HG02759 (cell line): ENCODE results near the gene IL1R2.

Experiments
- ATAC-seq: cut with Tn5 transposase; IDR thresholded peaks from one replicate; pipeline ENCODE4 v1.9.1; 2021; ENCODE audit warnings: mild to moderate bottlenecking, moderate library complexity; ENCODE audit not compliant: unreplicated experiment

Gene IL1R2

DNA sequence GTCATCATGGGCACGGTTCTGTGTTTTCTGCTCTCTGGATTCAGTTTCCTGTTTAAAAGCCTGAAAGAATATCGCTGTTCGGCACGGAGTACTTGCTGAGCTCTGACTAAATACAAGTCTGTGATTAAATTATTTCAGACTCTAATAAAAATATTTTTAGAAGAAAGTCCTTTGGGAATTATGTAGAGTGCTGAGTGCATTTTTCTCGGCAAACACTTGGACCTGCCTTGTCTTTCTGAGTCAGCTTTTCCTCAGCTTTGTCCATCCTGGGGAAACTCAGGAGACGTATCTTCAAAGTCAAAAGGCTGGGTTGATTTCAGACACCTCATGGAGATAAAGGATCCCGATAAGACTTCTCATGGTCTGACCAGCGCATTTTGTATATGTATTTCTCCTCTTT lies 45.9 kb downstream of the IL1R2 start:
- ATAC-seq: no peak

GRCh38 chr2:102040229-102040628 lies 48.5 kb downstream of the IL1R2 start:
- ATAC-seq: no peak

DNA sequence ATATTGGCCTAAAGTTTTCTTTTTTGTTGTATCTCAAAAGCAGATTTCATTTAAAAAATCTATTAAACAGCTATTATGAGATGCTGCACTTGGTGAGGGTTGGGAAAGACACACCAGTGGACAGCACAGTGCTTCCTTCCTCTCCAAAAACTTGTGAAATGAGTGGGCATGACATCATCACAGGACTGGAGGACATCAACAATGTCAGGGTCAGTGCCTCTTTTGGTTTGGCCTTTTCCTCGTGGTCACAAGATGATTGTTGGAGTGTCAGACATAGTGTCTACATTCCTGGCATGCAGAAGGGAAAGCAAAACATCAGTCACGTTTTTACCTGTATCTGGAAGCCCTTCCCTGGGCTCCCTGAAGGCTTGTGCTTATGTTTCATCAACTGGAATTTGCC lies 49.6 kb downstream of the IL1R2 start:
- no peak for ATAC-seq

- no peak for ATAC-seq
Measured at GRCh38 chr2:102042196-102043081, 50.7 kb downstream of the IL1R2 start.

DNA sequence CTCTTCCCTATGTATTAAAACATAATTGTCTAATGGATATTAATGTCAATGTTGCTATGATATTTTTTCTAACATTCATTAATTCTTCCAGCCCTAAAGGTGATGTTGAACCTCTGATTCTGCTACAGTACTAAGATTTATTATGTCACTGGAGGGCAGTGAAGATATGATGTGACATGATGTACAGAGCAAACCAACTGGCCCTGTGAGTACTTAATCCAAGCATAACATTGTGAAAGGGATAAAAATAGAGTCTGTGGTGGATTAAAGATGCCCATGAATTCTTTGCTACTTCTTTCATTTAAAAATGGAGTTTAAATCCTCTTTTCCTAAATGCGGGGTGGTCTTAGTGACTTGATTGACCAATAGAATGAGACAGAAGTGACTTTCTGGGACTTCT lies 51.8 kb downstream of the IL1R2 start:
- ATAC-seq: no peak

GRCh38 chr2:102044235-102044896 lies 52.6 kb downstream of the IL1R2 start:
- no peak for ATAC-seq

DNA sequence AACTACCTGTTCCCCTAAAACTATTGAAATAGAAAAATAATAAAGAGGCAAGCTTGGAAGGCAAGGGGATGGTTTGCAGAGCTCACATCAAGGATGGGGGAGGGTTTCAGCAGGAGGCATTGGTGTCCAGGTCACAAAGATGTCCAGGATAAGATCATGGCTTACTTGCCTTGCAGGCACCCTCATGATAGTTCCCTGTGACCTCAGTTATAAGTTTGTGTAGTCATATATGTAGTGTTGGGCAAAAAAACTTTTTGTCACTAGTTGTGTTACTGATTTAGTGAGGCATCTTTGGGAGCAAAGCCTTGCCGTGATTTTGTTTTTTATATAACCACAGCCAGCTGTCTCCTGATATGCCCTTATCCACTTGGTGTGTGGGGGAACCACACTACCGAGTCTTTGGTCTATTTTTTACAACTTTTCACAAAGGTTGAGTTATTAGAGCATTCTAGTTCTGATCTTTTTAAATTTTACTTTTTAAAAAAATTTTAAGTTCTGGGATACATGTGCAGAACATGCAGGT lies 53.3 kb downstream of the IL1R2 start:
- no peak for ATAC-seq

GRCh38 chr2:102045697-102046096 lies 53.9 kb downstream of the IL1R2 start:
- no peak for ATAC-seq

DNA sequence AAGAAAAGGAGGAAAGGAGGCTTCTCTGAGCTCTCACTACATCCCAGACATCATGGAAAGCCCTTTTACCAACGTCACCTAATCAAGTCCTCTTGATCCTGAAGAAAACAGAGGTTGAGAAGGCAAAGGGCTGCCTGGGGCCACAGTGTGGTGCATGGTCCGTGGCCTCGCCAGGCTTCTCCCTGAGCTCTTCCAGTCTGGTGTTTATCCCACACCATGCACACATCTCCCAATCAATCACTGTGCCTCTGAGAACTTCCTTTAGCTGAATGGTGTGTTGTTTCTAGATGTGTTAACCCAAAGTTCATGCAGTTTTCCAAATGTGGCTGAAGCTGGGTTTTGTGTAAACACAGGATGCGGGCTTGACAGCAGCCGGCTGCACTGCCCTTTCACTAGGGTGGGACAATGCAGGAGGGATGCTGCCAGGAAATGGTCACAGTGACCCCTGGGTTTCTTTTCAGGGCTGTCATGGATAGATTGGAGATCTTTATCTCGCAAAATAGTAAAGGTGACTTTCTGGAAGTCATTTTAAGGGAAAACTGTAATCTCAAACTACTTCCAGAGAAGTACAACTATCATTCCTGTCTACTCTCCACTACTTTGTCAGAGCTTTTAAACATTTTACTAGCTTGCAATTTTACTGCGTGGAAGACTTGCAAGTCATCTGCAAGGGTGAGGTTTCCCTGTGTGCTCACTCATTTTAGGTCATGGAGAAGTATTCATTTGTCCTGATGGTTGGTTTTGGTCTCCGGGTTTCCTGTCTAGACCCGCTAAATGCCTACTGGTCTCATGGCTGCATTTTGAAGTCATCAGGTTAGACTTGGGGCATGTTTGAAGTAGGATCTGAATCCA lies 54.6 kb downstream of the IL1R2 start:
- ATAC-seq: no peak

DNA sequence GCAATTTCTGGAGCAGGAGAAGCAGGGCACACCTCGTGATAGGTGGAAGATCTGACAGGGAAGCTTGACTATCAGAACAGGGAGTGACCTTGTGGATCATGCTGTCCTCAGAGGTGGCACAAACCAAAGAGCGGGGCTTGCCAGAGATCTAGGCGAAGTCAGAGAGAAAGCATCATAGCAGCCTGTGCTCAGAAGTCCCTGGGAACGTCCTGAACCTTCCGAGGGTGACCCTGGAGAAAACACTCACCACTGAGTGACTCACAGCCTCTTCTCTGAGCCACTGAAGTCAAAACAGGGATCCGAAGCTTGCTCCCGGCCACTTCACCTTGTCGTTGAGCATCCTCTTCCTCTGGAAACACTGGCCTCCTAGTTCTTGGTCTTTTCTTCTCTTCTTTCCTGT lies 56.7 kb downstream of the IL1R2 start:
- ATAC-seq: no peak

DNA sequence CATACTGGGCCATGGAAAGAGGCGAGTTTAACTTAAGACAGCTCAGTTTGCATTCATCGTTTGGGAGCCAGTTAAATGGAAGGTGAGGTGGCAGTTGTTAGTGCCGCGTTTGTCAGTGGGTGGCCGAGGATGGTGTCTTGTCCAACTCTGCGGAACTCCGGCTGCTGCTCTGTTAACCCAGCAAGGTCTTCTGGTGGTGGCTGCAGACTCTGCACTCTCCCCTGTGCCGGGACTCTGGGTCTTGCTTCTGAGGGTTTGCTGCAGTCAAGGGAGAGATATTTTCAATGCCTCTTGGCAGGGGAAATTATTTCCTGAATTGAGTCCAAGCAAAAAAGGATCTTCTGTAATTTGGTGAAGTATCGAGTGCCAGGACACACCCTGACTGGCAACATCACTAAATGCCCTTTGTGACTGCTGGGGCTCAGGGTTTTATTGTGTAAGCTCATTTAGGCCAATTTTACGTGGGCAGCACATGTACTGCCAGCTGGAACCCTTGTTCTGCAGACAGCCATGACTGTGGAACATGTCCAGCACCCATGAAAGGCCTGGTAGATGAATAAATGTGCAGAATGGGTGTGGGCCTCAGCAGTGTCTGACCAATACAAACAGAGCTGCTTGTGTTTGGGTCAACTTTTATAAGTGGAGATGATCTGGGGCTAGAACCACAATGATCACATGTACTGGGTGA lies 58.1 kb downstream of the IL1R2 start:
- ATAC-seq: no peak

- no peak for ATAC-seq
Measured at GRCh38 chr2:102050854-102051391, 59.2 kb downstream of the IL1R2 start.

DNA sequence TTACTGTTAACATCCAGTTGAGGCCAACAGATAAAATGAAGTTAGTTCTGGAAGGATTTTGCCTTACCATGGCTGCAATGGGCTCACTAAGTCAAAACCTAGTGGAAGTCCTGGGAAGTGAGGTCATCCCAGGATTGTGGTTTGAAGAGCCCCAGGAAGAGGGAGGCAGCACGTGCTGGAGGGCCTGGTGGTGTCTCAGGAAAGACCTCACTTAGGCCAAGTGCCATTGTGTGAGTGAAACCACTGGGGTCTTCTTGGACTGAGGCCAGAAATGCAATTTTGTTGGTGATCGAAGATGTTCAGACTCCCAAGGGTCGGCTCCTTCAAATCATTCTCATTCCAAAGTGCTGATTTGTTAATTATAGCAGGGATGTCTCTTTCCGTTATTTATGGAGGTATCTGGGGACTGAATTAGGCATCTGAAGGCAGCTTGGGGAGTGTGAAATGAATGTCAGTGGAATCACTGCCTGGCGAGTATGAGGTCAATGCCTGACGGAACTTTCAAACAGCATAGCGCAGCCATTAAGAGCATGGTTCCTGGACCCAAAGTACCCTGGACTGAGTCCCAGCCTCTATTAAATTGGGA lies 60.0 kb downstream of the IL1R2 start:
- ATAC-seq: no peak

DNA sequence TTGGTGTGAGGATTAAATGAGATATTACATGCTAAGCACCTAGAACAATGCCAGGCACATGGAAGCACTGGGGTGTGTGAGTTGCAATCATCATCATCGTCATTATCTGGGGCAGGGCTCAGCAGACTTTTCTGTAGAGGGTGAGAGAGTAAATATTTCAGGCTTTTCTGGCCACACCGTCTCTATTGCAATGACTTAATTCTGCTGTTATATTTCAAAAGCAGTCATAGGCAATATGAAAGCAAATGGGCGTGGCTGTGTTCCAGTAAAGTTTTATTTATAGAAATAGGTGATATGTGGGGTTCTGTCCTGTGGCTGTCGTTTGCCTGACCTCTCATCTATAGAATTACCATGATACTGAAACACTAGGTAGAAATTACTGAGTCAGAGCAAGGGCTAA lies 60.6 kb downstream of the IL1R2 start:
- no peak for ATAC-seq

DNA sequence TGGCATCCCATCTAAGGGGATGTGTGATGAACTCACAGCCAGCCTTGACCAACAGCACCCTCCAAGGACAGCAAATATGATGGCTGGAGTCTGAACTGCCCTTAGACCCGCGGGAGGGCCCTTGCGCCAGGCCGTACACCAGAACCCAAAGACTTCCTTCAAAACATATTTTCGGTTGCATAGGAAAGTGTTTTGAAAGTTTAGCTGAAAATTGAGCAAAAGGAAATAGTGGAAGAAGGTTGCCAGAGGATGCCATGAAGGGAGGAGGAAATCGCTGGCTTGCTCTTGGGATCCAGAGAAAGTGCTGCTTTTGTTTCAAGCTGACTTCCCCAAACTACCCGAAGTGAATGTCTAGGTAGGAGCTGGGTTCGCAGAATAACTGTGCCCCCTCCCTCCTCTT lies 61.3 kb downstream of the IL1R2 start:
- ATAC-seq: no peak

- no peak for ATAC-seq
Measured at GRCh38 chr2:102055346-102055990, 63.7 kb downstream of the IL1R2 start.

DNA sequence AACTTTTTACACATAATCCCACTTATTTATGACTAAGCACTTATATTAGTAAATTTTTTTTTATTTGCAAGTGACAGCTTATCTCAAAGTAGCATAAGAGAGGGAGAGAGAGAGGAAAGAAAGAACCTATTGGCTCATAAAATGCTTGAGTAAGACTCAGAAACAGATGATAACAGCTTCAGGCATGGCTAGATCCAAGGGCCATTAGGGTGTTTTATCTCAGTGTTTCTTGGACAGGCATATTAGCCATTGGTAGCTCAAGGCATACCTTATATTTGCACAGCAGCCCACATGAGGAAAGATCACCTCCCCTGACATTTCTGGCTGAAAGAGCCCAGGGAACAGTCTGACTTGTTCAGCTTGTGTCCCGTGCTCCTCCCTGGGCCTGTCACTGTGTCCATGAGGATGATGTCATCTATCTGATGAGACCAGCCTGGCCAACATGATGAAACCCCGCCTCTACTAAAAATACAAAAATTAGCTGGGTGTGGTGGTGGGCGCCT lies 64.4 kb downstream of the IL1R2 start:
- ATAC-seq: no peak

- no peak for ATAC-seq
Measured at GRCh38 chr2:102057502-102058292, 65.9 kb downstream of the IL1R2 start.
